Epithelial cell of proximal tubule (primary cell): ENCODE data around the gene SYTL4. TPM values are rescaled to one million over a fixed set of nuclear protein-coding genes. Genes with fewer than 3 reads are reported as not detected.
A peak's percentile ranks its signal among the peaks of the same experiment; 100 is the strongest.

Experiments
- DNase-seq: peaks from one replicate; pipeline ENCODE4 v3.0.0-alpha.2; 2011; ENCODE audit warnings: low read depth
- H3K4me3 ChIP-seq: 2 replicates; pipeline ENCODE4 v1.5.1; 2011; ENCODE audit warnings: low read depth, mild to moderate bottlenecking, low read length
- total RNA-seq: library from RNA; depleted of rRNA; stranded (reverse); fragments of >200 nt; gene quantifications from 2 replicates; pipeline ENCODE4 v1.2.3, GENCODE V29; 2015
- TF ChIP-seq, protein P1 (sequence below): conservative IDR thresholded peaks from 2 replicates; pipeline ENCODE4 v1.5.1; 2012; ENCODE audit warnings: low read depth, mild to moderate bottlenecking, low read length

The SYTL4 gene
- total RNA-seq, 1 donor from 2014 or later, result 8.0 TPM

GRCh38 chrX:100649550-100650356 lies 82.2 kb downstream of the SYTL4 start:
- no peak overlapping the region for H3K4me3 ChIP-seq
- no peak for DNase-seq

GRCh38 chrX:100648458-100649417 lies 83.2 kb downstream of the SYTL4 start:
- TF ChIP-seq, protein P1, sequence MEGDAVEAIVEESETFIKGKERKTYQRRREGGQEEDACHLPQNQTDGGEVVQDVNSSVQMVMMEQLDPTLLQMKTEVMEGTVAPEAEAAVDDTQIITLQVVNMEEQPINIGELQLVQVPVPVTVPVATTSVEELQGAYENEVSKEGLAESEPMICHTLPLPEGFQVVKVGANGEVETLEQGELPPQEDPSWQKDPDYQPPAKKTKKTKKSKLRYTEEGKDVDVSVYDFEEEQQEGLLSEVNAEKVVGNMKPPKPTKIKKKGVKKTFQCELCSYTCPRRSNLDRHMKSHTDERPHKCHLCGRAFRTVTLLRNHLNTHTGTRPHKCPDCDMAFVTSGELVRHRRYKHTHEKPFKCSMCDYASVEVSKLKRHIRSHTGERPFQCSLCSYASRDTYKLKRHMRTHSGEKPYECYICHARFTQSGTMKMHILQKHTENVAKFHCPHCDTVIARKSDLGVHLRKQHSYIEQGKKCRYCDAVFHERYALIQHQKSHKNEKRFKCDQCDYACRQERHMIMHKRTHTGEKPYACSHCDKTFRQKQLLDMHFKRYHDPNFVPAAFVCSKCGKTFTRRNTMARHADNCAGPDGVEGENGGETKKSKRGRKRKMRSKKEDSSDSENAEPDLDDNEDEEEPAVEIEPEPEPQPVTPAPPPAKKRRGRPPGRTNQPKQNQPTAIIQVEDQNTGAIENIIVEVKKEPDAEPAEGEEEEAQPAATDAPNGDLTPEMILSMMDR, result no peak
- no peak overlapping the region for H3K4me3 ChIP-seq
- DNase-seq, result no peak

More at GRCh38 chrX:100649550-100650356, 82.2 kb downstream of the SYTL4 start:
- TF ChIP-seq, protein P1, result no peak

DNA sequence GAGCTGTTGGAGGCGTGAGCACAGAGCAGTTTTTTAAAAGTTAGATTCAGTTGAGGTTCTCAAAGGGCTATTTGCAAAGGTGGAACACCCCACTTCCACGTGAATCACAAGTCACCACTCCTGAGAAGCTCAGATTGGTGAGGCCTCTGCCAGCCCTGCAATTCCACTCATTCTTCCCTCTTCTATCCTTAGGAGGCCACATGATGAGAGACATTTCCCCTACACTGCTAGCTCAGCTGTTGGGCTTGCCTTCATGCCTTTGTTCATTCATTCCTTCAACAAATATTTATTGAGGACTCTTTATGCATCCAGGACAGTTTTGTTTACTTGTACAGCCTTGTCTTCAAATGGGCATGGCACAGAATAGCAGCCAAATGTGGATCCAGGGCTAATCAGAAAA lies 84.2 kb downstream of the SYTL4 start:
- TF ChIP-seq, protein P1, result no peak
- no peak overlapping the region for H3K4me3 ChIP-seq
- DNase-seq, result no peak

- DNase-seq, result no peak
- TF ChIP-seq, protein P1, result no peak
- no peak overlapping the region for H3K4me3 ChIP-seq
These were observed 84.8 kb downstream of the SYTL4 start for GRCh38 chrX:100647095-100647494.

DNA sequence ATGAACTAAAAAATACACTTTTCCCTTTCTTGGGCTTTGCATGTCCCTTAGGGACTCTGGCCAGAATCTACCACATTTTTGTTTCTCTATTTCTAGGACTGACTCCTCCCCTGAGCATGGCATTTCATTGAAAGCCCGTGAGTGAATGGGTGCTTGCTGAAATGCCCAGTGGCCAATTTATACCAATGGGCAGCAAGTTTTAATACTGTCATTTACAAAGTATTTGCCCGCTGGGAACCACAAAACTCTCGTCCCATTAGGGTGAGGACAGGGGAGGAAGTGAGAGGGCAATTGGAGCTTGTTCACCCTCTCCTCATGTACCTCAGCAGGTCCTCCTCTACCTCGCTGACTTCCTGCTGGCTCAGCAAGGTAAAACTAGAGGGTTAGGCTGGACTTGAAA lies 86.8 kb downstream of the SYTL4 start:
- TF ChIP-seq, protein P1, result no peak
- H3K4me3 ChIP-seq, result peak overlapping the region; percentile 30
- no peak for DNase-seq

DNA sequence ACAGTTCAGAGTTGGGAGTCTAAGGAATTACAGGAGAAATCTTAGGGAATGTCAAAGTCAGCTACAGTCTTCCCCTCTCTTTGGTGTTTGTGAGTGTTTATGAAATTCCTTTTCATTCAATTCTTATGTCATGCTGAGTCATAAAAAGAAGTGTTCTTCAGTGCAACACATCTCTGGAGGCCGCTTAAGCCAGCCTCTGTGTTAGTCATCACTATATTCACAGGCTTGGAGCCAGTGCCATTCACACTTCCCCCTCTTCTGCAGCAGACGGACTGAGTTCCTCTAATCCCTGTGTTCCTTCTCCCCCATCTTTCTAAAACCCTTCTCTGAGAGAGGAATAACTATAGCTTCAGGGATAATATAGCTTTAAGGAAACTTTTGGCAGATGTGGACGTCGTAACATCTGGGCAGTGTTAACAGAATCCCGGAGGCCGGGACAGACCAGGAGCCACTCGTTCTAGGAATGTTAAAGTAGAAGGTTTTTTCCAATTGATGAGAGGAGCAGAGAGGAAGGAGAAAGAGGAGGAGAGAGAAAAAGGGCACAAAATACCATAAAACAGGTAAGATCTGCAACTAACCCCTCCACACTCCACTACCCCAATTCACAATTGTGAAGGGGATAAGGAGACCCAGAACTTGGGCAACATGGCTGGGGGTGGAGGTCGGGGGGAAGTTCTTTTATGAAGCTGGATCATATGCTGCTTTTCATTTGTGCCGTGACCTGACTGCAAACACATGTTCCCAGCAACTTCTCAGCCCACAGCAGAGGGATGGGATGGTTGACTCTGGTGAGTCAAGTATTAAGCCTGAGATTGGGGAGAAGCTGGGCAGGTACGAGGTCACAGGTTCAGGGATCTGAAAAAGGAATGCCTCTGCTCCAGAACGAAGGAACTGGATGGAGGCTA lies 87.7 kb downstream of the SYTL4 start, which contains the start of gene SRPX2:
Gene SRPX2, plus strand, starts transcription at position 244 of the 905 bp plus-strand sequence. CDS start 2,124 bp downstream, outside the sequence.
- TF ChIP-seq, protein P1, result no peak
- peak; percentile 57 for DNase-seq
- peak within 1 kb of the TSS; percentile 30 for H3K4me3 ChIP-seq
